T-helper 2 cell treated with Interferon-gamma antibody and Interleukin-4, amounts not matched to agents 100 ng/mL and 5 ng/mL, for 36 hours (primary cell): ENCODE measurements around the gene PAX5. TPM values are rescaled to one million over a fixed set of nuclear protein-coding genes. Genes with fewer than 3 reads are reported as not detected.

Experiments
- intact Hi-C: fragments of 100-400 bp; cut with micrococcal nuclease; formaldehyde crosslinking; loops from one replicate; pipeline ENCODE4 v1.15.1; 2023
- total RNA-seq: library from RNA; stranded (reverse); gene quantifications from 2 replicates; pipeline ENCODE4 v1.2.3, GENCODE V29; 2022

PAX5 gene
- total RNA-seq, 1 donor from 2014 or later = 0.11 TPM

DNA sequence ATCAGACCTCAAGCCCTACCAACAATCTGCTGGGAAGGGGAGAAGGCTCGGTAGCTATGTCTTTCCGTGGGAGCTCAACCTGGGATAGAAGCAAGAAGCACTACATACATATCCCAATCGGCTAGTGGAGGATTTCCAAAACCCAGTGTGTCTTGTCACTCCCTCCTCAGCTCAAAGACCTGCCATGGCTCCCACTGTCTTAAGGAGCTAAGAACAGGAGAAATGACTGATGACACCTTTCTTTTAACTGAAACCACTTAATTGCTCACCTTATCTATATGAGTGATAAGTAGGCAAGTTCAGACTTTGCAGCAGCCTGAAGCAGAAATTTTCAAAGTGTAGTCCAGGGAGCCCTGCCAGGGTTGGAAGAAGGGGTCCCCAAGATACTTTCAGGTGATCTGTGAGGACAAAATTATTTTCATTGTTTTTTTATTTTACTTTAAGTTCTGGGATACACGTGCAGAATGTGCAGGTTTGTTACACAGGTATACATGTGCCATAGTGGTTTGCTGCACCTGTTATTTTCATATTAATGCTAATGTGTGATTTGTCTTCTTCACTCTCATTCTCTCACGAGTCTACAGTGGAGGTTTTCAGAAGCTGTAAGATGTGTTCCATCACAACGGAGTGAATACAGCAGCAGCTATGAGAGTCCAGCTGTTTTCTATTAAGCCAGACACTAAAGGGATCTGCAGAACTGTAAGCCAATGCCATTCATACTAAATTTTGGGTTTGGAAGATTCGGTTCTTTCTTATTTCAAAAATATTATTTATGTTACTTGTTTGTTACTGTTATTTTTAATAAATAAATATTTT lies 41.4 kb downstream of the PAX5 start:
- intact Hi-C loops = no loop called here

DNA sequence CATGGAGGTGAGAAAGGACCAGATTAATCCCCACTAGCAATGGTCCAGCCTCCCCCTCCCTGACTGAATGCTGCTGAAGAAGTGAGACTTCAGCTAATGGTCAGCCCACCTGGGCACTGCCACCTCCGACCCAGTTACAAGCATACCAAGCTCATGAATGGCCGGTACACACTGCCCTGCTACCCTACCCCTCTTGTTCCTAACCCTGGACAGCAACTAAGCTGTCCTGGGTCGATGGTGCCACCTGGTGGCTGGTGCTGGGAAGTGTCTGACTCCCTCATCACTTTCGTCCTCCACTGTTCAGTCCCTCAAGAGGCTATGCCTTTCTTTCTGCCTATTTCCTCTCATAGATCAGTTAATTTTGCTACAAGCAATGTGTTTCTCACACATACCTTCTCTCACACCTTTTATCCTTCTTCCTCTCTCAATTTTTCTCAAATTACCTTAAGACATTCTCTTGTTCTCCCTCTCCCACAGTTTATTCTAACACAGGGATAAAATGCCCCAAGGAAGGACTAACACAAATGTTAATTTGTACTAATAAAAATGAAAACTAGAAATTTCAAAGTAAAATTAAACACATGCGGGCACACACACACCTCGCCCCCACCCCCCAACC lies 42.4 kb downstream of the PAX5 start:
- intact Hi-C loops = loop anchor here (1.0 kb wide), 1 partner anchor 118 kb away; no protein-coding TSS in a partner anchor

DNA sequence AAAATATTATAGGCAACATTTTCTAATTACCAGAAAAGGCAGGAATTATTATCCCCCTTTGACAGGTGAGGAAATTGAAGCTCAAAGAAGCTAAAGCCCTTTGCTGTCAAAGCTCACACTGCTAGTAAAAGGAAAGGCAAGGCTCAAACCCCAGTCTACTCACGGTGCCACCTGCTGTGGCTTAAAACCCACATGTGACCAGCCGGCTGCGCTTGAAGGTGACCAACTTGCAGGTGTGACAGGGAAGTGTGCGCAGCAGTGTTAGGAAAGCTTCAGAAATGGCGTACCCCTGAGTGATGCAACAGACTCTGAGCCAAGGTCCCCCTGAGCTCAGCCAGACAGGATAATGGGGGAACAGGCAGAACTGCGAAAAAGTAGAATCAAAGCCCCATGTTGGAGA lies 45.2 kb downstream of the PAX5 start:
- intact Hi-C loops = loop anchor here (10.0 kb wide), 1 partner anchor 46 kb away; the partner anchor contains the start of gene PAX5

DNA sequence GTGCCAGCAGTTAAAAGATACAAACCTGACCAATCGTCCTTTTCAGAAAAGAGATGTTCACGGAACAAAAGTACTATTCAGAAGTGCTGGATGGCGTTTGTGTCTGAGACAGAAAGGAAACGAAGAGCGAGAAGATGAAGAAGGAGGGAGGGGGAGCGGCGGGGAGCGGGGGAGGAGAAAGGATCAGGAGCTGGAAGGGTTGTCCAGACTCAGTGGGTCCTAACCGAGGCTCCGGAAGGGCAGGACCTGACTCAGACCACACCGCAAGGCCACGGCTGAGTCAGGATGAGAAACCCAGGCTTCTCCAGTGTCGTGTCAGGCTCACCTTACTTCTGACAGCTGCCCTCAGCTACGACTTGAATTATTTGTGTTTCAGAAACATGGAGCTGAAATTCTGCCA lies 46.2 kb downstream of the PAX5 start:
- intact Hi-C loops = loop anchor here (10.0 kb wide), 1 partner anchor 47 kb away; the partner anchor contains the start of gene PAX5

DNA sequence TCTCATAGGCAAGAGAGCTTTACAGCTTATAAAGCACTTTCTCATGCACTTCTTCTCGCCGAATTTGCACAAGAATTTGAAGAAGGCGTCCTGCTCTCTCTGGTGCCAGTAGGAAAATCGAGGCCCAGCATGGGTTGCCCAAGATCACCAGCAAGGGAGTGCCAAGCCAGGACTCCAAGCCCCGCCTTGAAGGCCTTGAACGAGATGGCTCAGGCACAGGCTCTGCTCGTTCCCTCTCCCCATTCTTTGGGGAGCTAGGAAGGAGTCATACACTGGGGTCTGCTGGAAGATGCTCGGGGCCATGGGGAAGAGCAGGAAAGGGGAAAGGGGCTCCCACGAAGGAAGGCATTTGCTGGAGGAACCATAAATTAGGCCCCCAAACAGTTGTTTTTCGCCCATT lies 46.7 kb downstream of the PAX5 start:
- intact Hi-C loops = loop anchor here (10.0 kb wide), 1 partner anchor 47 kb away; the partner anchor contains the start of gene PAX5

DNA sequence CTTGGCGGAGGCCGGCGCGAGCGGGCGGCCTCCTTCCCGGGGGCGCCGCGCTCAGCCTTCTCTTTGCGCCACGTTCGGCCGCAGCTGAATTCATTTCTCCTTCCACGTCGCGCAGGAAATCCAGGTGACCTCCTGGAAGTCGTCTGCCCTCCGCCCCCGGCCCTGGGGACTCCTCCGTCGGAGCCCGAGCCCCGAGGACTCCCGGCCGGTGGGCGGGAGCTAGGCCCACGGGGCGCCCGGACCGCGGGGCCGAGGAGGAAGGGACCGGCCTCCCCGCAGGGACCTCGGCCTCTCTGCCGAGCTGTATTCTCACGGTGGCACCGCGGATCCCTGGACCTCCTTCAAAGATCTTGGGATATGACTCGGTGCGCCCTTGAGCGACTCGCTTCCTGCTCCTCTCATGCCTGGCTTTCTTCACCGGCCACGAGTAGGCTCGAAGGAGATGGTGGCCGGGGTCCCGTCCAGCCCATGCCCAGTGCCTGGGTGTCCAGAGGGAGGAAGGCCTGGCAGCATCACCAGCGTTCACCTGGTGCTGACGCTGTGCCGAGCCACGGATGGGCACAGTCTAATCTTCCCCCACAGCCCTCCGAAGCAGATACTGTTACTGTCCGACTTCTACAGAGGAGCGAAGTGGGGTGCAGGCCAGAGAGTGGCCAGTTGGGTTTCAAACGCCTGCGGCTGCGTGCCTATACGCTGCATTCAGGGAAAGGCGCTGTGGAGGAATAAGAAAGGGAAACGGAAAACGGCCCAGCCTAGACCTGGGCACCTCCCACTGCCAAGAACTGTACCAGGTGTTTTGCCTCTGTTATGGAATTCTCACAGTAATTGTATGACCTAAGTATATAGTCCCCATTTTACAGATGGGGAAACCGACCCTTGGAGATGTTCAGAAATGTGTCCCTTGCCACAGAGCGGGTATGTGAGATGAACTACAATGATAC lies 47.3 kb downstream of the PAX5 start:
- intact Hi-C loops = loop anchor here (10.0 kb wide), 1 partner anchor 48 kb away; the partner anchor contains the start of gene PAX5

DNA sequence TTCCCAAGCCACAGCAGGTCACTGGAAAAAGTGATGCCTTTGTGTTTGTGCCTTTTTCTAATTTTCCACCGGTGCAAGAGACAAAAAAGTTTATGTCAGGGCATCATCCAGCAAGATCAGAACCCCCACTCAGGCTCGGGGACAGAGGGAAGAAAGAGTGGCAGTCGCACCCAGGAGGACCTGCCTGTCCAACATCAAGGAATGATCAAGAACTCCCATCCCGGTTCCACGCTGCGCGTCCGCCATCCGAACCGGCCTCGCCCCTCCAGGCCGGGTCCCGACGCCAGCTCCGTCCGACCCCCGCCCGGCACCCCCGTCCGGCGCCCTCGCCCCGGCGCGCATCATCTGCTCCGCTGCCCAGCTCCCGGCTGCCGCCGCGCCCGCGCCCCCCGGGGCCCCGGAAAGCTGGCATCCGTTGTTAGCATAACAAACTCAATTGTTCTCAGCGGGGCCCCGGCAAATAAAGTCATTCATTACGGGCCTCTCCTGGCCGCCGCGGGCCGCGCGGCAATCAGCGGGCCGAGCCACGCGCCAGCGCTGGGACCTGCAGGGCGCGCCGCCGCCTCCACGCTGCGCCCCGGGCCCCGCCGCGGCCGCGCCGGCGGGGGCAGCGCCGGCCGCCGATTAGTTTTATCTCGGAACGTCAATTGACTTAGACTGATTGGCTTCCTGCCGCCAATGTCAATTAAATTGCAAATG lies 48.1 kb downstream of the PAX5 start:
- intact Hi-C loops = loop anchor here (10.0 kb wide), 1 partner anchor 49 kb away; the partner anchor contains the start of gene PAX5

DNA sequence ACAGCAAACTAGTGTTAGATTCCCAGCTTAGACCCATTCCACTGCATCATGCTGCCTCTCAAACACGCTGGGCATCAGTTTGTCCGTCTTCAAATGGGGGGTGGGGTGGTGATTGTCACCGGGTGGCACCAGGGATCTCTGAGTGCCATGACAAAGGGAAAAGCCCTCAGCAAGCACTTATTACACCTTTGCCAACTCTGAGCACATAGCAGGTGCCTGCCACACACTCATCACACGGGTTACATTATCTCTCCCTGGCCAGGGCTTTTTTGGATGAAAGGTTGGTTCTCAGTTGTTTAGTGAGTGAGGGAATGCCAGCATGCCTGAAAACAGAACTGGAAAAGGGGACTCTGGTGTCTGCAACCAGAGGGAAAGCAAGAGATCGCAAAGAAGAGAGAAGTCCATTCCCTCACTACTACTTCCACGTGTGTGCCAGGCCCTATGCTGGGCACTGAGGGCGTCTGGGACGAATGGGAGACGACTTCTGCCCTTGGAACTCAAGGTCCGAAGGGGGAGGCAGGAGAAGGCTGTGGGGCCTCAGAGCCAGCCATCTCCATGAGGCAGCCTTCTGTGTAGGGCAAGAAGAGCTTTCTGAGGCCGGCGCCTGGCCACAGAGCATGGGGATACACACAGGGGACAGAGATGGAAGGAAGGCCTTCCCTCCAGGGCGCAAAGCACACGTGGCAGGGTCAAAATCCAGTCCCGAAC lies 48.9 kb downstream of the PAX5 start:
- intact Hi-C loops = loop anchor here (10.0 kb wide), 1 partner anchor 50 kb away; the partner anchor contains the start of gene PAX5

DNA sequence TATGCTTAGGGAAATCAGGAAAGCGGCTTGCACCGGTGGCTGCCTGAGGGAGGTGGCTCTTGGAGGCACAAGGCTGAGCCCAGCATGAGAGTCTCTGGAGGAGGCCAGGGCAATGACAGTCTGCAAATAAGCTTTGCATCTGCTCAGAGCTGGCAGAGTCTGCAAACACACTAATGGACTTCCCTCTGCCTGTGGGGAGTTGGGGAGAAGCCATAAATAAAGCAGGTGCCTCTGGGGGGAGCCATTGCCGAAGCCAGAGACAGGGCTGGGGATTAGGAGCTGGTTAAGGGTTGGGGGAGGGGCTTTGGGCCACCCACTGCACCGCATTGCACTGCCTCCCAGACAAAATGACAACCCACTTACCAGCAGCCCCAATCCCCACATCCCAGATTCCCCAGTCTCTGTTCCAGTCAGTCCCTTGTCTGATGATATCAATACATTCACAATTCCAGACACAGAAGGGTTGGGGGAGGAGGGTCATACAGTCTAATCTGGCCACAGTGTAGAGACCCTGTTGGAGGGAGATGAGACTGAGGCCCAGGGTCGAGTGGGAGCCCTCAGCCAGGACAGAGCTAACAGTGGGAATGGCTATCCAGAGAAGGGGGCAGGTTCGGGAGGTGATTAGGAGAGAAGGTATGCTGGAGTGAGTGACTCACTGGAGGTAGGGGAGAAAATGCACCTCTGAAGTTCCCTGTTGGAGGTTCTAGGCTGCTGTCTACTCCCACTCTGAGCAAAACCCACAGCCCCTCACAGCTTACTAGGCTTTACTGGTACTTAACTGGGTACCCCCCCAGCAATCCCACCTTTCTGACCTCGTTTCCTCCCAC lies 53.7 kb downstream of the PAX5 start:
- intact Hi-C loops = loop anchor here (10.0 kb wide), 1 partner anchor 54 kb away; the partner anchor contains the start of gene PAX5

DNA sequence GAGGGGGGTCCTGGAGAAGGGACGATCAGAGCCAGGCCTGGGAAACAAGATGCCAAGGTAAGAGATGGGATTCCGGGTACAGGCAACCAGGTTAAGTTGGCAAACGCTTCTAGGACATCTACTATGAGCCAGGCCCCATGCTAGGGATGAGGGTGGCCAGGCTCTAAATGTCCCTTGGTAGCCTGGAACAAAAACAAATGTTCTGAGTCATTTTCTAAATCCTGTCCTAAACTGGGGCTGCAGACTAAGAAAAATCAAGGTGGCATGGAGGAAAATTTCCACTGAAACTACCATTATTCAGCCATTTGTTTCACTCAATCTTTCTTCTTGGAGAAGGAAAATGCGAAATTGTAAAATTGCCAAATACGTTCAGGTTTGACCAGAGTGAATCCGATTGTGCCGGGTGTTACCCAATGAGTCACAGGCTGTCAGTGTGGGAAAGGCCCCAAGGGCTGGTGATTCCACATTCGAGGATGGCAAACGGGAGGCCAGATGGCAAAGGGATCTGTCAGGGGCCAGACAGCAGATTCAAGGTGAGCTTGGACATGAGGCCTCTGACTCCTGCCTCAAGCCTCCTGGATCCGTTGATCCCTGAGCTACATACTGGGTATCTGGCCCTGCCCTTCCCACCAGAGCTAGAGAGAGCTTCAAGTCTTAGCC lies 57.6 kb downstream of the PAX5 start:
- intact Hi-C loops = no loop called here

DNA sequence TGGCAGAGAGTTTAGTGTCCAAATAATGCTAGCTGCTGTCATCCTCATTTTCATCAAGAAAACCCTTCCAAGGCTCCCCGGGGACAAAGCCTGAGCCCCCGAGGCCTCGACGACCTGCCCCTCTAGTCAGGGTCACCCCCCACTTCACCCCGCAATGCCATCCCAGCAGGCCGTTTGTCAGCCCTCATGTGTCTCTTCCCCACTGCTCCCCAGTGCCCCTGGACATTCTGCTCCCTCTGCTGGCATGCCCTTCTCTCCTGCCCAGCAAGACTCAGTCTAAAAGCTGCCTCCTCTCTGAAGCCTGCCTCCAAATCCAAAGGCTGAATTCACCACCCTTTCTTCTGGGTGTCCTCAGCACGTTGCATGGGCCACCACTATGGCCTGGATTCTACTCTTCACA lies 59.3 kb downstream of the PAX5 start:
- intact Hi-C loops = no loop called here

DNA sequence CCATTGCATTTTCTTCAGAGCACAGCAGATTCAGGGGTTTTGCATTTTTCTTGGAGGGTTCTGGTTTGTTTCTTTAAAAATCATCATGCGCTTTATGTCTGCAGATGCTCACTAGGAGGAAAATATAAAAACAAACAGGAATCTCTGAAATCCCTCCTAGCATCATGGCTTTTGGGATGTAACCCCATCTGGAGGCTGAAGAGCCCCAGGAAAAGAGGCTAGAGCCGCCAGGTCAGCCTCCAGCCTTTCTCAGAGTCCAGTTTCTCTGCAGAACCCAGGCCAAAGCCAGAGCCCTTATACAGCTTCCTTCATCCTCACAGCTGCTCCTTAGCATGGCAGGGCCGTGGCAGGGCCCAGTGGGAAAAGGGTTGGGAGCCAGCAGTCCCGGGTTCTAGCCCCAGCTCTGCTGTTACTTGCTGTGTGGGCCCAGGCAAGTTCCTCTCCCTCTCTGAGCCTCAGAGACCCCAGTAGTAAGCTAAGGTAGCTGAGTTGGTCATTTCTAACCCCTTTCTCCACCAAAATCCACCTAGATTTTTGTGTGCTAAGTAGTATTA lies 62.1 kb downstream of the PAX5 start:
- intact Hi-C loops = no loop called here

DNA sequence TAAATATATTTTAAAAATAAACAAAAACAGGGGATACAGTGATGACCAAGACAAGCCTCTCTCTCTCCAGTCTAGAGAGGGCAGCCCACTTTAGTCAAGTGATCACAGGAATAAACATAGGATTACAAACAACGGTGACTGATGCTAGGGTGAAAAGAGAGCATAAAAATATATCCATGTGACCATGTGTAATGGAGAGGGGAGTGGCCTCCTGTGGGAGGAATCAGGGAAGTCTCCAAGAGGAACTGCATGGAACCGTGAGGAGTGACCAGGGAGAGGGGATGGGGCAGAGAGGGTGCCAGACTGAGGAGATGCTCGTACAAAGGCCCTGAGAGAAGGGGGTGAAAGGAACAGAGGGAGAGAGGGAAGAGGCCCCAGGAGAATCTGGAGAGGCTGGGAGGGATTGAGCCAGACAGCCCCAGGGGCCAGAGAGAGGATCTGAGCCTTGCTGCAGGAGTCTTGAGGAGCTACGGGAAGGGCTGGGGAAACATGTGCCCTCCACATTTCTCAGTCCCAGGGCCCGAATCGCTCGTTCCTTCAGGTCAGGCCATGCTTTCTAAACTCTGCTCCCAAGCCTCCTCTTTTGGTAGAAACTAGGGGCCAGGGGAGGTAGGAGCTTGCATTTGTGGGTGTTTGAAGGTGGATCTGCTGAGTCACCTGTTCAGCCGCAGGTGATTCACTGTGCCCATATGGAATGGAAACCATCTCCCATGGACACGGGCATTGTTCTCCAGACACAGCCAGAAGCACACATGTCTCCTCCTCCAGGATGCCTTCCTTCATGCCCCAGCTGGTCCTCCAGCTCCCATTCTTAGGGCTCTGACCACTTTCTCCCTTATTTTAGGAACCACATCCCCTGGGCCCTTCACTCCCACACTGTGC lies 63.8 kb downstream of the PAX5 start:
- intact Hi-C loops = no loop called here

DNA sequence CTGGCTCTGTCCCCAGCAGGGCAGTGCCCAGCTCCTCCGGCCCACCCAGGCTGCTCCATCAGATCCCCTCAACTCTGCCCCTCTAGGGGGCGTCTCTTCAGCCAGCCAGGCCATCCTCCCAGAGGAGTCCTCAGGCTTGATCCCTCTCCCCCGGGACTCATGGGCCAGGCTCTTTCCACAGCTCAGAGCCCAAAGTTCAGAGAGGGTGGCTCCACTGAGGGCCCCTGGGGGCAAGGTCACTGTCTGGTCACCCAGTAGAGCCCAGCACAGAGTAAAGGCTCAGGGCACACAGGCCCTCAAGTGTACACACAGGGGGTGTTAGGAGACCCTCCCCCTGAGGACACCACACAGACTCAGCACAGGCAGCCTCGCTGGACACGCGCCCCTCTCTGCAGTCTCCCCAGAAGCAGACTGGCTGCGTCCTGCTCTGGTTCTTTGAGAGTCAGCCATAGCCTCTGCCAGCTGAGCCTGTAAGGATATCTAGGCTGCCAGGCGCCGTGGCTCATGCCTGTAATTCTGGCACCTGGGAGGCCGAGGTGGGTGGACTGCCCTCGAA lies 64.8 kb downstream of the PAX5 start:
- intact Hi-C loops = no loop called here

DNA sequence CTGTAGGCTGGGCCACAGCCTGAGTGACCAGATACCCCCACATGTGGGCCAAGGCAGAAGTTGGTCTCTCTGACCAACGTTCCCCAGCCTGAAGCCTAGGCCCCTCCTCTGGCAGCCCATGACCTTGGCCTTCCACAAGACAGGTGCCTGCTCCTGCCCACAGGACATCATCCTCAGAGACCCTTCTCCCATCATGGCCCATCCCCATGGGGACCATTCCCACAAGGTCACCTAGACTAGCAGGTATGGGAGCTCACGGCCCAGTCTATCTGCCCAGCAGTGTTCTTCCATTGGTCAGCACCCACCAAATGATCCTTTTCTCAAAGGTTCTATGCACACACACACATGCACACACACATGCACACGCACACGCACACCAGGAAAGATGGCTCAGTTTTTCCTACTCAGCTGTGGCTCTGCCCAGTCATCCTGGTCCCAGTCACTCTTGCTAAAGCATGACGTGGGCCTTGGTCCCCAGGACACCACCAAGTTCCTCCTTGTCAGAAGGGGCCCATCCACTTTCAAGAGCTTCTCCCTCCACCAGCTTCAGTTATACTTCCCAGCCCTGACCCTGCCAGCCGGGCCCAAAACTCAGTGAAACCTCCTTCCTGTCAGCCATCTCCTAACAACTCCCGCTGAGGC lies 65.4 kb downstream of the PAX5 start:
- intact Hi-C loops = no loop called here

DNA sequence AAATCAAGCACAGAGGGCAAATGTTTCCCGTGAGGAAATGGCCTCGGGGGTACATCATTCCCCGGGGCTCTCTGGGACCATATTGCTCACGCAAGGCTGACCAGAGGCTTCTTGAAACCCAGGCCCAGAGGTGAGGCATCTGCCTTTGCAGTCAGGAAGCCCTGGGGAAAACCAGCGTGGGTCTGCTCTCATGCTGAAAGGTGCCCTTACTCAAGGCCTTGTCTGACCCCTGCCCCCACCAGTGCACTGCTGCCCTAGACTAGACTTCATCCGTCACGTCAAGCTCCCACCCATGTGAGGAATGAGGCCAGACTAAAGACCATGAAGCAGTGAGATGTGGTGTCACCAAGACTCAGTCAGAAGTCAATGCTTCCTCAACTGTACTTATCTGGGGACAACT lies 66.1 kb downstream of the PAX5 start:
- intact Hi-C loops = no loop called here
